GM12872 (cell line): ENCODE results near the gene TTC39B.

Experiments used
- TF ChIP-seq, protein P1 (sequence below): IDR thresholded peaks from 3 replicates; pipeline ENCODE4 v1.5.1; 2011; ENCODE audit warnings: low read depth, mild to moderate bottlenecking, low read length, moderate library complexity; ENCODE audit not compliant: insufficient read depth

Gene TTC39B

DNA sequence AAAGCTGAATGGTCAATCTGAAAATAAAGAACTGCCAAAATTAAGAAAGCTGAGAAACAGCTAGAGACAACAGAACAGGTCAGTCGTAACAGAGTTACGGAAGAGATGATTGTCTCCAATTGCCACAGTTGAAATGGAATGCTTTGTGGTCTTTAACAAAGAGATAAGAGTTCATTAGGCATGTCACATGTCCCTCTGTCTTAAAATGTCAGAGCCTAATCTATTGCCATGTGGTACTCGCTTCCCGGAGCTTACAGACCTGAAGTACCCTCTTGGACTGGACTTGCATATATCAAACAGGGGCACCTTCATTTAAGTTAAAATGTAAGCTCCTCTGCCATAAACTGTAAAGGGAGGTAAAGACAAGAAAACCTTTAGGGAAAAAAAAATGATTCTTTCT is 19.7 kb downstream of the TTC39B start:
- TF ChIP-seq, protein P1, sequence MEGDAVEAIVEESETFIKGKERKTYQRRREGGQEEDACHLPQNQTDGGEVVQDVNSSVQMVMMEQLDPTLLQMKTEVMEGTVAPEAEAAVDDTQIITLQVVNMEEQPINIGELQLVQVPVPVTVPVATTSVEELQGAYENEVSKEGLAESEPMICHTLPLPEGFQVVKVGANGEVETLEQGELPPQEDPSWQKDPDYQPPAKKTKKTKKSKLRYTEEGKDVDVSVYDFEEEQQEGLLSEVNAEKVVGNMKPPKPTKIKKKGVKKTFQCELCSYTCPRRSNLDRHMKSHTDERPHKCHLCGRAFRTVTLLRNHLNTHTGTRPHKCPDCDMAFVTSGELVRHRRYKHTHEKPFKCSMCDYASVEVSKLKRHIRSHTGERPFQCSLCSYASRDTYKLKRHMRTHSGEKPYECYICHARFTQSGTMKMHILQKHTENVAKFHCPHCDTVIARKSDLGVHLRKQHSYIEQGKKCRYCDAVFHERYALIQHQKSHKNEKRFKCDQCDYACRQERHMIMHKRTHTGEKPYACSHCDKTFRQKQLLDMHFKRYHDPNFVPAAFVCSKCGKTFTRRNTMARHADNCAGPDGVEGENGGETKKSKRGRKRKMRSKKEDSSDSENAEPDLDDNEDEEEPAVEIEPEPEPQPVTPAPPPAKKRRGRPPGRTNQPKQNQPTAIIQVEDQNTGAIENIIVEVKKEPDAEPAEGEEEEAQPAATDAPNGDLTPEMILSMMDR, result no peak

DNA sequence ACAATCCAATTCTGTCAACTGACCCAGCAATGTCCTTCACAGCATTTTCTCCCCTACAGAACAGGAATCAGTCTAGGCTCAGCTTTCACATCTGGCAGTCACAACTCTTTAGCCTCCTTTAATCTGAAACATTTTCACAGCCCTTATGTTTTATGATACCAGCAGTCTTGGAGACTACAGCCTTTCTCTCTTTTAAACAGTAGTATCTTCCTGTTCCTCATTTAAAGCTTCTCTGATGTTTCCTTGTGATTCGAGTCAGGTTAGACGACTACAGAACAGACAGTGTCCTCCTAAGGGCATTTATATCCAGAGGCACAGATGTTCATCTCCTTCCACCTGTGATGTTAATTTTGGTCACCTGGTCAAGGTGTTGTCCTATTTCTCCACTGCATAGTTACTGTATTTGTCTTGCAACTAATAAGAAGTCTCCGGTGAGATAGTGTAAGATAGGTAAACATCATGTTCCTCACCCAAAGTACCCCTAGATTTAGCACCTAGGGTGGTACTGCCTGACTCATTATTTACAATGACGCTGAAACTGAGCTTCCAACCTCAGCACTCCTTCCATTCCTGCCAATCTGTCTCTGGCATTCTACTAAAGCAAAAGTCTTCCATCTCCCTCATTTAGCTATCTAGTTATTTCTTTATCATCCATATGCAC is 20.7 kb downstream of the TTC39B start:
- TF ChIP-seq, protein P1, result no peak

- TF ChIP-seq, protein P1, result no peak
Observed at GRCh38 chr9:15282567-15283285, 24.3 kb downstream of the TTC39B start.

DNA sequence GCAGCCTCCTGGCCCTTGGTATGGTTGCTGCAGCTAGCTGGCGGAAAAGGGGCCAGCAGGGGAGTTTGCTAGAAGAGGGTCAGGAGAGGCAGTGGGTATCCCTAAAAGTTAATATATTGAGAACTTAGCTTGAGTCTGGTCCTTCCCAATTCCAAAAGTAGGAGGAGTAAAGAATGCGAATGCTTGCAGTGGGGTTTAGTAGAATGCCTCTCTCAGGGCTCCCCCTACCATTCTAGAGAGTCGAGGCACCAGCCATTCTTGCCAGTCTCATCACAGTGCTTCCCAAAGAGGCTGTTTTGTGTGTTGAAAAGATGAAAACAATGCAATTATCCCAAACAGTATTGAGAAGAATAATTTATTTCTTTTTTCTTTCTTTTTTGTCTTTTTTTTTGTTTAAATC is 26.4 kb downstream of the TTC39B start:
- TF ChIP-seq, protein P1, result no peak

- TF ChIP-seq, protein P1, result no peak
Observed at GRCh38 chr9:15278839-15279238, 28.2 kb downstream of the TTC39B start.

DNA sequence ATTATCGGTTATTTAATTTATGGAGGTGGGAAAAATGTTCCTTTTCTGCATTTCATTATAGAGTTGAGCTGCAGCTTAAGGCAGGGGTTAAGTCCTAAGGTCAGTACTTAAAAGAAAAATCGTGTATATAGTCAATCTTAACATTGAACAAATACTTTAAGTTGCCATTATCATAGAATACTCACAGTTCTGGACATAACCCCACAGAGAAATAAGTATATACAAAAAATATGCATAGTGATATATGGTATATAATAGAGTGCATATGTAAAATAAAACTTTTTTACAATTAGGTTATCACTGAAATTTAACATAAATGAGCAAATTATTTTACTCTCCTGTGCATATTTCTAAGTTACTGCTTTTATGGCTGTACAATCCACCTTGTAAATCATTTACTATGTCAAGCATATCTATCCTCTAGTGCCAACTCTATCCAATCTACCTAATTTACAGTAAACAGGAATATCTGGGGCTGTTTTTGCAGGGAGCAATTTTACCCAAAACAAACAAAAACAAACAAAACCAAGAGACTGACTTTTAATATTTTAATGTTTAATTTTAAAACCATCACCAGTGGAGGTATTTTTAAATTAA is 28.8 kb downstream of the TTC39B start:
- TF ChIP-seq, protein P1, result no peak

GRCh38 chr9:15277400-15278090 is 29.5 kb downstream of the TTC39B start:
- TF ChIP-seq, protein P1, result no peak
